OCI-LY1 (cell line): ENCODE results near the gene HPCAL1.

Experiments
- H2AFZ ChIP-seq: fragments of 200-600 bp; sonication (generic), shearing (Covaris generic); 2 replicates; pipeline ENCODE4 v1.6.0; 2014; ENCODE audit warnings: antibody characterized with exemption, mild to moderate bottlenecking, low read length
- H3F3A ChIP-seq: fragments of 200-600 bp; sonication (generic), shearing (Covaris generic); 2 replicates; pipeline ENCODE4 v1.6.0; 2014; ENCODE audit warnings: mild to moderate bottlenecking, antibody characterized with exemption, low read length, moderate library complexity; ENCODE audit not compliant: insufficient read depth
- H3K27ac ChIP-seq: fragments of 200-600 bp; sonication (generic); 2 replicates; pipeline ENCODE4 v1.5.1; 2014; ENCODE audit warnings: low read length, mixed run types, mild to moderate bottlenecking, low read depth; ENCODE audit not compliant: poor library complexity, severe bottlenecking
- H3K27me3 ChIP-seq: fragments of 200-600 bp; sonication (generic); 2 replicates; pipeline ENCODE4 v1.6.0; 2014; ENCODE audit warnings: antibody characterized with exemption, mild to moderate bottlenecking, low read length, moderate library complexity; ENCODE audit not compliant: insufficient read depth
- H3K36me3 ChIP-seq: fragments of 200-600 bp; sonication (generic); 2 replicates; pipeline ENCODE4 v1.6.1; 2014; ENCODE audit warnings: mild to moderate bottlenecking, antibody characterized with exemption, low read length, moderate library complexity, mixed read lengths; ENCODE audit not compliant: insufficient read depth
- H3K4me1 ChIP-seq: fragments of 200-600 bp; sonication (generic); 2 replicates; pipeline ENCODE4 v1.5.1; 2014; ENCODE audit warnings: mild to moderate bottlenecking, low read length, moderate library complexity; ENCODE audit not compliant: insufficient read depth, severe bottlenecking
- H3K4me2 ChIP-seq: fragments of 200-600 bp; sonication (generic), shearing (Covaris generic); 2 replicates; pipeline ENCODE4 v1.6.1; 2014; ENCODE audit warnings: low read length
- H3K4me3 ChIP-seq: fragments of 200-600 bp; sonication (generic); 2 replicates; pipeline ENCODE4 v1.5.1; 2014; ENCODE audit warnings: low read length, low read depth, mild to moderate bottlenecking, mixed read lengths; ENCODE audit not compliant: poor library complexity, severe bottlenecking
- H3K79me2 ChIP-seq: fragments of 200-600 bp; shearing (Covaris generic); 2 replicates; pipeline ENCODE4 v1.6.1; 2016; ENCODE audit warnings: mixed run types, low read length, mixed read lengths; ENCODE audit not compliant: insufficient read depth
- H3K9ac ChIP-seq: fragments of 200-600 bp; sonication (generic), shearing (Covaris generic); 2 replicates; pipeline ENCODE4 v1.6.1; 2014; ENCODE audit warnings: mild to moderate bottlenecking, low read length, mixed read lengths
- H3K9me2 ChIP-seq: fragments of 200-600 bp; sonication (generic), shearing (Covaris generic); 2 replicates; pipeline ENCODE4 v1.6.1; 2014; ENCODE audit warnings: low read depth, mild to moderate bottlenecking, low read length, mixed read lengths
- H3K9me3 ChIP-seq: fragments of 200-600 bp; shearing (Covaris generic); 2 replicates; pipeline ENCODE4 v1.6.1; 2014; ENCODE audit warnings: low read length, mixed read lengths
- H4K20me1 ChIP-seq: fragments of 200-600 bp; sonication (generic), shearing (Covaris generic); 2 replicates; pipeline ENCODE4 v1.6.0; 2016; ENCODE audit warnings: mild to moderate bottlenecking, low read length; ENCODE audit not compliant: insufficient read depth
- EZH2 ChIP-seq: fragments of 200-600 bp; sonication (generic), shearing (Covaris generic); IDR thresholded peaks from 2 replicates; pipeline ENCODE4 v1.8.0; 2017; ENCODE audit warnings: borderline replicate concordance, mixed run types, mild to moderate bottlenecking, antibody characterized with exemption, low read length, moderate library complexity, mixed read lengths
- TF ChIP-seq, protein P1 (sequence below): fragments of 200-600 bp; sonication (generic), shearing (Covaris generic); IDR thresholded peaks from 2 replicates; pipeline ENCODE4 v1.5.1; 2017; ENCODE audit warnings: mild to moderate bottlenecking, antibody characterized with exemption, low read length, moderate library complexity, mixed read lengths

Gene HPCAL1

DNA sequence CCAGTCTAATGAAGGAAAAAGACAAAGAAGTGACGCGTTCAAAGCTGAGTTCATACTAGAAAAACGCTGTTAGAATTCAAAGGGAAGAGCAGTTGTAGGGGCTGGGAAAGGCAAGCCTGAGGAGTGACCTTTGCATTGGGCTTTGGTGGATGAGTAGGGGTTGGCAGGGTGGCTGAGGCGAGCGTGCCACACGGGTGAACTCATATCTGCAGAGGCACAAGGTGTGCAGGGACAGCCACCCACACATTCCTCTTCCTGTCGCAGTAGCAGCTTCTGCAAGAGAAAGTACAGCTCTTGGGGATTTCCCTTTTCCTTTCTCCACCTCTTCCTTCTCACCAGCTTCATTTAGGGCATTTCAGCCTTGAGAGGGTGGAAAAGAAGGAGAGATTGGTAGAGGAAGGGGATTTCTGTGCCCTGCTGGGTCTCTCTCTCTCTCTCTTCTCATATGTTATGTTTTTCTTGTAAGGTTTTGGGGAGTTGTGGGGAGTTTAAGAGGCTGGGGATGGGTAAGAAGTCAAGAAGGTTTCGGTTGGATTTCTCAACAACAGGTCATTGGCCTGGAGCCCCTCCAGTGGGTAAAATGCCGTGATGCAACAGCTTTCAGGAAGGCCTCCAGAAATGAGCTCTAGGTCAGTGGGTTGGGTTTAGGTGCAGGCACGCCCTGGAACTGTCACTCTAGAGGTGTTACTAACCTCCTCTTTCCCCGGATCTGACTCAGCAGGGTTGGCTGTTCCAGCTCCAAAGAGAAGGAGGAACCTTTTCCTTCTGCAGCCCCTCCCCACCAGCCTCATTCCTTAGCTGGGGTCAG lies 105.3 kb downstream of the HPCAL1 start:
- H3K36me3 ChIP-seq = no peaks in the 10 kb centered on the region
- H4K20me1 ChIP-seq = no peaks in the 10 kb centered on the region
- no peaks in the 10 kb centered on the region for H3K9me2 ChIP-seq
- no peak for TF ChIP-seq EZH2
- no peaks in the 10 kb centered on the region; the same call in 1 of the 2 replicates for H3K27me3 ChIP-seq
- H2AFZ ChIP-seq = no peak overlapping the region
- H3K4me2 ChIP-seq = peak overlapping the region; percentile 40; the same call in 1 of the 2 replicates
- no peak overlapping the region for H3K4me3 ChIP-seq
- H3K27ac ChIP-seq = no peak overlapping the region
- no peaks in the 10 kb centered on the region for H3K9me3 ChIP-seq
- H3F3A ChIP-seq = peaks cover 4% of the 10 kb centered on the region; the same call in 1 of the 2 replicates
- H3K9ac ChIP-seq = no peak overlapping the region
- H3K4me1 ChIP-seq = peaks cover 48% of the 10 kb centered on the region
- H3K79me2 ChIP-seq = no peaks in the 10 kb centered on the region

DNA sequence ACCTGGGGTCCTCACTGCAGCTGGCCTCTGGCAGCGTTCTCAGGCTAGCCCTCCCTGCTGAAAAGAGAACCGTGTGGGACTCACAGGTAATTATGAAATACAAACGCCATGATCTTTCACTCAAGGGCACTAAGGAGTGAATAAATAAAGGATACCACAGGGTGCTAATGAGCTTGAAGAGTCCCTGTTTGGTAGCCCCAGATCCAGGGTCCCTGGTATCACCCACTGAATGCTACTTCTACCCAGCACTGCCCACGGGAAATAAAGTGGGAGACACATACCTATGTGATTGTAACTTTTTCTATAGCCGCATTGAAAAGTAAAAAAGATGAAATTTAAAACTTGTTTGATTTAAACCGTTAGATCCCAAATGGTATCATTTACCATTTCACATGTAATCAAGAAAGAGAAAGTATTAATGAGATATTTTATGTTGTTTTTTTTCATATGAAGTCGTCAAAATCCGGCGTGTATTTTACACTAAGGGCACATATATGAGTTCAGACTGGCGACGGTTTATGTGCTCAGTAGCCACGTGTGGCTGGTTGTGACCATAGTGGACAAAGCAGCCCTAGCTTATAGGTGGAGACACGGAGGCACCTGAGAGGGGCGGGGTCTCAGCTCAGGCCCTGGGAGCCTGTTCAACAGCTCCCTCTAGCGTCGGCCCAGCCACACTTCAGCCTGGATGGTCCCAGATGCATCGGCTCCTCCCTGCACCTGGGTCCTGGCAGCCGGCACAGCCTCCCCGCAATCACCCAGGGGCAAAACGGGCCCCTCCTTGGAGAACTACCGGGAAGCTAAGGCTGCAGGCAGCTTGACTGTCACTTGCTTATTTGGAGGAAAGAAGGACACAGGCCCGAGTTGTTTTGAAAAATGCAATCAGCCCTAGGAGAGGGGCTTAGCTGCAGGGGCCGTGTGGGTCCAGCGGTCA lies 106.2 kb downstream of the HPCAL1 start:
- TF ChIP-seq, protein P1, sequence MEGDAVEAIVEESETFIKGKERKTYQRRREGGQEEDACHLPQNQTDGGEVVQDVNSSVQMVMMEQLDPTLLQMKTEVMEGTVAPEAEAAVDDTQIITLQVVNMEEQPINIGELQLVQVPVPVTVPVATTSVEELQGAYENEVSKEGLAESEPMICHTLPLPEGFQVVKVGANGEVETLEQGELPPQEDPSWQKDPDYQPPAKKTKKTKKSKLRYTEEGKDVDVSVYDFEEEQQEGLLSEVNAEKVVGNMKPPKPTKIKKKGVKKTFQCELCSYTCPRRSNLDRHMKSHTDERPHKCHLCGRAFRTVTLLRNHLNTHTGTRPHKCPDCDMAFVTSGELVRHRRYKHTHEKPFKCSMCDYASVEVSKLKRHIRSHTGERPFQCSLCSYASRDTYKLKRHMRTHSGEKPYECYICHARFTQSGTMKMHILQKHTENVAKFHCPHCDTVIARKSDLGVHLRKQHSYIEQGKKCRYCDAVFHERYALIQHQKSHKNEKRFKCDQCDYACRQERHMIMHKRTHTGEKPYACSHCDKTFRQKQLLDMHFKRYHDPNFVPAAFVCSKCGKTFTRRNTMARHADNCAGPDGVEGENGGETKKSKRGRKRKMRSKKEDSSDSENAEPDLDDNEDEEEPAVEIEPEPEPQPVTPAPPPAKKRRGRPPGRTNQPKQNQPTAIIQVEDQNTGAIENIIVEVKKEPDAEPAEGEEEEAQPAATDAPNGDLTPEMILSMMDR = peak; percentile 90
- no peak for TF ChIP-seq EZH2
- Histone ChIP-seq H3K27me3 (no peaks in the 10 kb centered on the region), H3K79me2 (no peaks in the 10 kb centered on the region), H3K9ac (peak overlapping the region; percentile 8; the same call in 1 of the 2 replicates), H3K4me1 (peaks cover 56% of the 10 kb centered on the region), H3F3A (peaks cover 4% of the 10 kb centered on the region; the same call in 1 of the 2 replicates), H4K20me1 (no peaks in the 10 kb centered on the region), H3K4me2 (peak overlapping the region; percentile 40), H3K9me3 (no peaks in the 10 kb centered on the region), H3K9me2 (no peaks in the 10 kb centered on the region), H2AFZ (no peak overlapping the region), H3K36me3 (no peaks in the 10 kb centered on the region), H3K27ac (peak overlapping the region; percentile 99), H3K4me3 (peak overlapping the region; percentile 7)

DNA sequence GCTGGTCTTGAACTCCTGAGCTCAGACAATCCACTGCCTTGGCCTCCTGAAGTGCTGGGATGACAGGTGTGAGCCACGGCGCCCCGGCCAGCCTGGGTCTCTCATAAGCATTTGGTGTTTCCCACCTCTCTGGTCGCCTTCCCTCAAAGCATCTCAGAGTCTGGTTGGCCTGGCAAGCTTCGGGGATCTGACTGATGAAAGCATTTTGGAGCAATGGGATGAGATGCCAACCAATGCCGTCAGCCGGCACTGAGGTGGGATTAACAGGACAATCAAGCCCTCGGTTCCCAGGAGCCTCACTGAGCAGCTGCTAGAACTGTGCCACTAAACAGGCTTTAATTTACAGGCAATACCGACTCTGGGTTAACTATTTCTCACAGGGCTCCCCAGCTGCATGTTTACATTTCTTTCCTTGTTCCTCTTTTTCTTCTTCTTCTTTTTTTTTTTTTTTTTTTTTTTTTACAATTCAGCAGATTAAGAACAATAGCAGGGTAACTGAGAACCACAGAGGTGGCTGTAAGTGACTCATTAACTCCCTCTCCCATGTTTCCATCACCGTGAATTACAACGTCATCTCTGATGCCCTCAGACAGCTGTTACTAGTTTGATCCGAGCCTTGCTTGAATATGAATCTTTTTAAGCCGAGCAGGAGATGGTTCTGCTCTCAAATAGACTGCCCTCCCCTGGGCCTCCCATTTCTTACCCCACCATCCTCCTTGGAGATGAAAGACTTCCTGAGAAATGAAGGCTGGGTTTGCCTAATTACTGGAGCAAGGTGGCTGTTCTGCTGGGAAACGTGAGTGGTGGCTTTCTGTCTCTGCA lies 107.5 kb downstream of the HPCAL1 start:
- Histone ChIP-seq H4K20me1 (no peaks in the 10 kb centered on the region), H3K9ac (peak overlapping the region; percentile 52; the same call in 1 of the 2 replicates), H3K4me3 (peak overlapping the region; percentile 41), H3K36me3 (no peaks in the 10 kb centered on the region), H3K27ac (peak overlapping the region; percentile 99), H3F3A (peaks cover 4% of the 10 kb centered on the region; the same call in 1 of the 2 replicates), H3K79me2 (no peaks in the 10 kb centered on the region), H3K9me3 (no peaks in the 10 kb centered on the region), H3K27me3 (no peaks in the 10 kb centered on the region), H3K4me1 (peaks cover 69% of the 10 kb centered on the region), H2AFZ (no peak overlapping the region), H3K4me2 (peak overlapping the region; percentile 57), H3K9me2 (no peaks in the 10 kb centered on the region)
- TF ChIP-seq, protein P1 = no peak
- no peak for TF ChIP-seq EZH2
